Omental fat pad (tissue), 4 donors: ENCODE data around the gene LBHD2. TPM values are rescaled to one million over a fixed set of nuclear protein-coding genes. Genes with fewer than 3 reads are reported as not detected.

ENCODE experiments used
- ATAC-seq: fragments of 150-250 bp; one replicate; pipeline ENCODE4 v1.9.1; 2016; ENCODE audit warnings: mild to moderate bottlenecking, moderate library complexity; ENCODE audit not compliant: low FRiP score
- DNase-seq: peaks from one replicate; pipeline ENCODE4 v3.0.0-alpha.2; 2019; ENCODE audit warnings: low spot score
- total RNA-seq, 4 donors: library from RNA; depleted of rRNA; stranded (reverse); fragments of >200 nt; gene quantifications; one replicate each; pipeline ENCODE4 v1.1.0, GENCODE V29; 2016
- TF ChIP-seq, protein P1 (sequence below), 3 donors: fragments of 450-650 bp; IDR thresholded peaks; one replicate each; pipeline ENCODE4 v1.5.1; 2016 to 2017; ENCODE audit warnings: antibody characterized with exemption in 3 of 3, mild to moderate bottlenecking in 3 of 3, moderate library complexity in 2 of 3

The LBHD2 gene
- total RNA-seq, 4 donors from 2014 or later, result 6.3 TPM; not detected in 3

DNA sequence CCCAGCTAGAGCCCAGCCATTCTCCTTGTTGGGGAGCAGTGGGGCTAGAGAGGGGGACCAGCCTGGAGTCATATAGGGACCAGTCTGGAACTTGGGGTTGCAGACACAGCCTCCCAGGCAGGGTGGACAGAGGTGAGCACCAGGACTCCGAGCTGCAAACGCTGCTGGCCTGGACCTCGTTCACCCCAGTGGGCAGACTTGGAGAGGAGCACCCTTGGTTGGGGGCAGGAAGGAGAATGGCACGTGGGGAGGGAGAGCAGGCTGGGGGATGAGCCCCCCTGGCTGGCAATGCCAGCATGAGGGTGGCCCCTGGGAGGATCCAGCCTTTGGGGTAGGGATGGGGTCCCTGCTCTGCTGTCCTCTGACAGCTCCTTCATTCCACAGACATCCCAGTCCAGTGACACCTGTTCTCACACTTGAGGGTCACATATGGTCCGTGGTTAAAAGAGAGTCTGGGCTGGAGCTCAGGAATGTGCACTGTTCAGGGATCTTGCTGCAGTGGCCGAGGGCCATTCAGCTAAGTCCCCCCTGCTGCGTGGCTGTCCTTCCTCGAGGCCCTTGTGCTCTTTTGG, 2.8 kb downstream of the LBHD2 start:
- TF ChIP-seq, protein P1, sequence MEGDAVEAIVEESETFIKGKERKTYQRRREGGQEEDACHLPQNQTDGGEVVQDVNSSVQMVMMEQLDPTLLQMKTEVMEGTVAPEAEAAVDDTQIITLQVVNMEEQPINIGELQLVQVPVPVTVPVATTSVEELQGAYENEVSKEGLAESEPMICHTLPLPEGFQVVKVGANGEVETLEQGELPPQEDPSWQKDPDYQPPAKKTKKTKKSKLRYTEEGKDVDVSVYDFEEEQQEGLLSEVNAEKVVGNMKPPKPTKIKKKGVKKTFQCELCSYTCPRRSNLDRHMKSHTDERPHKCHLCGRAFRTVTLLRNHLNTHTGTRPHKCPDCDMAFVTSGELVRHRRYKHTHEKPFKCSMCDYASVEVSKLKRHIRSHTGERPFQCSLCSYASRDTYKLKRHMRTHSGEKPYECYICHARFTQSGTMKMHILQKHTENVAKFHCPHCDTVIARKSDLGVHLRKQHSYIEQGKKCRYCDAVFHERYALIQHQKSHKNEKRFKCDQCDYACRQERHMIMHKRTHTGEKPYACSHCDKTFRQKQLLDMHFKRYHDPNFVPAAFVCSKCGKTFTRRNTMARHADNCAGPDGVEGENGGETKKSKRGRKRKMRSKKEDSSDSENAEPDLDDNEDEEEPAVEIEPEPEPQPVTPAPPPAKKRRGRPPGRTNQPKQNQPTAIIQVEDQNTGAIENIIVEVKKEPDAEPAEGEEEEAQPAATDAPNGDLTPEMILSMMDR (IDR thresholded peaks at IDR 0.05), result no peak
- no peak for DNase-seq
- no peak for ATAC-seq

DNA sequence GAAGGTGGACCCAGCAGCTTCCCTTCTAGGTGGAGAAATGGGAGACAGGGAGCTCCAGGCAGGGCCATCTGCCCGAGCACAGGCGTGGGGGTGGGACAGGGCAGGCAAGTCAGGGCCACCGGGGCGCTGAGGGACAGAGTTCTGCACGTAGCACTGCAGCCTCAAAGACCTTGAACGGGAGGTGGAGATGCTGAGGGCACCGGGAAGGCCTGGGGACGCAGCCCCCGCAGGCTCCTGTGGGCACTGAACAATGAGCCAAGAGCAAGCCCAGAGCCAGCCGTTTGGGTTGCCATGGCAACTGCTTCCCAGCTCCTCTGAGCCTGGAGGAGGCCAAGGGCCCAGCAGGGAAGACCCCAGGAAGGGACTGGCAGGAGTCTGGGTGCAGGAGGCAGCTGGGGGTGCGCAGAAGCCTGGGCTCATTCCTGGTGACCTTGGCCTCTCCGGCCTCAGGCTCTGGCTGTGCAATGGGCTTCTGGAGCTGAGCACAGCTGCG, 3.4 kb downstream of the LBHD2 start:
- TF ChIP-seq, protein P1 (IDR thresholded peaks at IDR 0.05), result no peak
- no peak for ATAC-seq
- DNase-seq, result no peak

DNA sequence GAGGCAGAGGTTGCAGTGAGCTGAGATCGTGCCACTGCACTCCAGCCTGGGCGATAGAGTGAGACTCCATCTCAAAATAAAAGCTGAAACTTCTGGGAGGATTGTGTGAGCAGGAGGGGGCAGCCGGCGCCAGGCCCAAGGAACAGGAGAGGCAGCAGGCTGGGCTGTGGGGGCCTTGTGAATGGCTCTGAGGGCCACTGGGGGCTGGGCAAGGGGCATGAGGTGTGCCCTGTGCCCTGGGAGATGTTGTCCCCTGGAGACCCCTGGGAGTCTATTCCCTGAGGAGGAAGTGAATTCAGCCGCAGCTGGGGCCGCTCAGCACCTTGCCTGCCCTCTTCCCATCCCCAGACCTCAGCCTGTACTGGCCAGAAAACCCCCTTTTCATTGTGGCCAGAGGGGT, 4.9 kb downstream of the LBHD2 start:
- TF ChIP-seq, protein P1 (IDR thresholded peaks at IDR 0.05), result no peak
- ATAC-seq (no peak), DNase-seq (no peak)

DNA sequence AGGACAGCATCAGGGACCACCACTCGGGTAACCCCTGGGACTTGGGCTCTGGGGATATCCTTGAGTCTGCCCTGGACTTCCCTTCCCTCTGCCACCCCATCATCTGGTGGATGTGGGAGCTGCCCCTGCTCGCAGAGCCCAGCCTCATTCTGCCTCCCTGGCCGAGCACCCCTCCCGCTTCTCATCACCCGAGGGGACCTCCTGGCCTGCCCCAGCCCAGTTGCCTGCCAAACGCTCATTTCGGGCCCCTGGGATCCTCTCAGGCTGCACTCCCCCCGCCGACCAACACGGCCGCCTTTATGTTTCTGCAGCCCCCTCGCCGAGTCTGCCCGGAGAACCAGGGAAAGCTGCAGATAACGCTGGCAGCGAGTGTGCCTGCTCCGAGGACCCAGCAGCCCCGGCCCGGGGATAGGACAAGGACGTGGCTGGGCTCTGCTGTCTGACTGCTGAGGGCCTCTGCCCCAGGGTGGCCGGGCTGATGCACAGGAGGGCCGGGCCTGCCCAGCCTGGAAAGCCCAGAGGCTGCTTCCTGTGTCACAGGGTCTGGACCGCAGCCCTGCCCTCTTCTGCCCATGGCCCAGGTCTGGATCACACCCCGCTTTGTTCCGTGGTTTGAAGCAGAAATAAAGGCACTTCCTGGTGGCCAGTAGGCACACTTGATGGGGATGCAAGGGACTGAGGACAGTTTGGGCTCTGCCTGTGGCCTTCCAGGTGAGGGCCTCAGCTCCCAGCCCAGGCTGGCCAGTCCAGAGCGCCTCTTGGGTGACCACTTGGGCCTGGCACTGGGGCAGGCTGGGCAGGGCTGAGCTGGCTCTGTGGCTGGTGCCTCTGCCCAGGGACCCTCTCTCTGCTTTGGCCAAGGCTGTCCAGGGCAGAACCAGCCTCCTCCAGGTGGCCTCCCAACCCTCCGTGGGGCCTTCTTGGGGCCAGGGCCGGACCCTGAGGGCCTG, 5.7 kb downstream of the LBHD2 start:
- DNase-seq, result no peak
- TF ChIP-seq, protein P1 (IDR thresholded peaks at IDR 0.05), result no peak
- no peak for ATAC-seq

DNA sequence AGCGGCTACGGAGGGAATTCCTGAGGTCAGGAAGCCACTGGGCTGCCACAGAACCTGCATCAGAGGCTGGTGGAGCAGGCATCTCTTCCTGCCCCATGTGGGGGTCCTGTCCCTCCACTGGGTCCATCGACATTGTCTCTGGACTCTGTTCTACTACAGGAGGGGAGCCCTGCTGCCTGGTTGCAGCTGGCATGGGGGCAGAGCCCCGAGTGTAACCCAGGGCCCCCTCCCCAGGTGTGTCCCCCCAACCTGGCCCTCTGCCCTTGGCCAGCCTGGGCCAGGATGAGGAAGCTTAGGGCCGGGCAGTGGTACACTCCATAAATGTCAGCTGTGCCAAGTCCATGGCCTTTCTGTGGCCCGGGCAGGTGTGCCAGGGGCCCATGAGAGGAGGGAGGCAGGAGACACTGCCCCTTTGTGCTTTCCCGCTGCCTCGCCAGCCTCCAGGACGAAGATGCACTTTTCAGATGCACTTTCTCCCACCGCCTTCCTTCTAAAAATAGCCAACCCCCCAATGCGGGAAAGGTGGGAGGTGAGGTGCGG, 6.5 kb downstream of the LBHD2 start:
- no peak for DNase-seq
- no peak for ATAC-seq
- TF ChIP-seq, protein P1 (IDR thresholded peaks at IDR 0.05), result no peak

DNA sequence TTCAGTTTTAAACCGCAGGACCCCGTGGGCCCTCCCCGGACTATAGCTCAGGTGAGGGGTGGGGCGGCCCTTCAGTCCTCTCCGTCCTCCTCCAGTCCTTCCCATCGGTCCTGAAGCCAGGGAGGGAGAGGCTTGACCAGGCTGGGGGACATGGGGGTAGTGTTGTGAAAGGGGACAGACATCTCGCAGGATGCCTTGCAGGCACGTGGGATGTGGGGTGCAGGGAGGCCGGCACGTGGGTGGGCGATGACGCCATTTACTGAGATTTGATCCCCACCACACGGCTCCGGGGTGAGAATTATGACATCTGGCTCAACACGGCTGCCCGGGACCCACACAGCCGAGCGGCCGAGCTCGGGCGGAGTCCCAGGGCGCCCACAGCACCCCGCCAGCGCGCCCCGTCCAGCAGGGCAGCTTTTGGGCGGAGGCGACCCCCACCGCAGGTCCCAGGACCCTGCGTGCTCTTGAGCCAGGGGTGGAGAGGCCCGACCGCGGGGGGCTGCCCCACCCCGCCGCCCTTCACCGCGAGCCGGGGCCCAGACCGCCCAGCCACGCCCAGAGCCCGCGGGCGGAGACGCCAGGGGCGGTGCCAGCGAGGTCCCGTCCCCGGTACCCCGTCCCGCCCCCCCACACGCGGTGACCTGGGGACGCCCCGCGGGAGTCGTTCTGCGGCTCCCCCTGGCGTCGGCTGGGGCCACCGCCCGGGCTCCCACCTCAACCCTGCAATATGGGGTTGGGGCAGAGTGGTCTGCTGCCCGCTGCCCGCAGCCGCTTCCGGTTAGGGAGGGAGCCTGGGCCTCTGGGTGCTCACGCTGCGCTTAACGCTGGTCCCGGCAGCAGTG, 7.3 kb downstream of the LBHD2 start:
- DNase-seq (no peak), ATAC-seq (peak; percentile 76)
- TF ChIP-seq, protein P1 (IDR thresholded peaks at IDR 0.05), result no peak
